CD4-positive, alpha-beta T cell treated with Interleukin-4 for 1 hour (primary cell): ENCODE results near the gene PGLYRP2.
A peak's percentile ranks its signal among the peaks of the same experiment; 100 is the strongest.

Experiments used
- DNase-seq, 2 donors: peaks; one replicate each; pipeline ENCODE4 v3.0.0-alpha.2; 2020 to 2022

Gene PGLYRP2

GRCh38 chr19:15453906-15454860 is 25.1 kb downstream of the PGLYRP2 start:
- no peak for DNase-seq

GRCh38 chr19:15453091-15453578 is 26.2 kb downstream of the PGLYRP2 start:
- DNase-seq: no peak

DNA sequence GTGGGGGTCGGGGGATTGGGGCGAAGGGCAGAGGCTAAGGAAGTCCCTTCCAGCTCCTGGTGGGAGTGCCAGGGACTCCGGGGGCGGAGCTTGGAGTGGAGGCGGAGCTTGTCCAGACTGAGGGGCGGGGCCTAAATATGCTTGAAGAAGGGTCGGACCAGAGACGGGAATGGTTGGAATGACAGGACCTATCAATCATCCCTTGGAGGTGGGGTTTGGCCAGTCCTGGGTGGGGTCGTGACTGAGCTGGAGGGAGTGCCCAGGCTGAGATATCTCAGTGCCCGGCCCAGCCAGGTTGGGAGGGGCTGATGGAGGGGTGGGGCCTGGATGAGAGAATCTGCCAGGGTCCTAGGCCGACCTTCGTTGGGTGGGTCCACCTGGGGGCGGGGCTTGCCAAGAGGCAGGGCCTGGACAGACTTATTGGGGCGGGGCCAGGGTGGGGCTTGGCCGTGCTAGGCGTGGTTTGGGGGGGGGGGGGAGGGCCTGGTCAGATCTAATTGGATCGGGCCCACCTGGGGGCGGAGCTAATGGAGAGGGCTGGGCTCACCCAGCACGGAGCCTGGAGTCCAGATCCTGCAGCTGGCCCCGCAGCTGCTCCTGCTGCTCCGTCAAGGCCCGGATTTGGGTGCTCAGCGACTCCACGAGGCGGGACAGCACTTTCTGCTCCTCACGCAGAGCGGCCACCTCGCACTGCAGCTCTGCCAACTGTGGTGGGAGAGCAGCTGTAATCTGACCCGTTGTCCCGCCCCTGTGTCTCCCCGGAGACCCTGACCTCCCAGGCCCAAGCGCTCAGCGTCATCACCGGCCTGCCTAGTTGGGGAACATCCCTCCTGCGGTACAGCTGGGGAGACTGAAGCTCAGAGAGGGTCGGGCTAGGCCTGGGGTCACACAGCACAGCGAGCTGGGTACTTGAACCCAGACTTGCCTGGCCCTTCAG is 26.9 kb downstream of the PGLYRP2 start:
- DNase-seq: no peak

DNA sequence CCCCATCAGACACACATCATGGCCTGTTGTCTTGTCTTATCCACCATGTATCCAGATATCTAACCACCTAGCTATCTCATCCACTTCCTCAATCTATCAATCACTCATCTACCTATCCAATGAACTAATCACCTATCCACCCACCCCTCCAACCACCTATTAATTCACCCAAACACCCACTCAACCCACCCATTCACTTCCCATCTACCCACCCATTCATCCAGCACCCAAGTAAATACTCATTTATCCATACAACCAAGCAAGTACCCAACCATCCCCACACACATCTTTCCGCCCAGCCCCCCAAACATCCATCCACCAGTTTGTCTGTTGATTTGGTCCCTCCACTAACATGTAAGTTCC is 28.8 kb downstream of the PGLYRP2 start:
- DNase-seq: no peak

- peak; percentile 86 to 88 for DNase-seq
Observed at GRCh38 chr19:15449620-15450527, 29.4 kb downstream of the PGLYRP2 start, which contains the start of gene WIZ. Gene WIZ (minus strand): TSS chr19:15449956. CDS start chr19:15448307, 1,649 bp downstream.

- DNase-seq: no peak
Observed at GRCh38 chr19:15448778-15449619, 30.3 kb downstream of the PGLYRP2 start.

DNA sequence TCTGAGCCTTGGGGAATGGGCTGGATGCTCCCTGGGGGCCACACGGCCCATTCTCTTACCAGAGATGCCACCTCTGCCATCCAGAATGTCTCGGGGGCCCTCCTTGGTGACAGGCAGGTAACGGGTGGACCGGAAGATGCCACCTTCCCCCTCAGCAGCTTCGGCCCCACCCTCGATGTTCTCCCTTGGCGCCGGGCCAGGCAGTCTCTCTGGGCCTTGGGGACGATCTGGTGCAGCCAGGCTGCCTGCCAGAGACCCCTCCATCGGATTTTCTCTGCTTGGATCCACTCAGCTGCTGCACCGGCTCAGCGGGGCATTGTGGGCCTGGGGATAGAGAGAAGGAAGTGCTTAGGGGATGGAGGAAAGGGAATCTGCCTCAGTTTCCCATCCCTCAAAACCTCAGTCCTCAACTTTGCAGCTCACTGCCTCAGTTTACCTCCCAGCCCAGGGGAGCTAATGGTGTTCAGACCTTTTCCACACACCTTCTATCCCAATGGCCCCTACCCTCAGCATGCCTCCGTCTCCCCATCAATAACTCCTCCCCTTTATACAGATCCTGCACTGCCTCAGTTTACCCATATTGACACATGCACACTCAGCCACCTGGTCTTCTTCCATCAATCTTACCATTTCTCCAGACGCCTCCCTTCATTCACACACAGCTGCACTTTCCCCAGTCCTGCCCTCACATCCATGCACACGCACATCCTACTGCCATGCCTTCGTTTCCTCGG is 31.1 kb downstream of the PGLYRP2 start:
- DNase-seq: no peak

- no peak for DNase-seq
Observed at GRCh38 chr19:15447057-15447456, 32.2 kb downstream of the PGLYRP2 start.

DNA sequence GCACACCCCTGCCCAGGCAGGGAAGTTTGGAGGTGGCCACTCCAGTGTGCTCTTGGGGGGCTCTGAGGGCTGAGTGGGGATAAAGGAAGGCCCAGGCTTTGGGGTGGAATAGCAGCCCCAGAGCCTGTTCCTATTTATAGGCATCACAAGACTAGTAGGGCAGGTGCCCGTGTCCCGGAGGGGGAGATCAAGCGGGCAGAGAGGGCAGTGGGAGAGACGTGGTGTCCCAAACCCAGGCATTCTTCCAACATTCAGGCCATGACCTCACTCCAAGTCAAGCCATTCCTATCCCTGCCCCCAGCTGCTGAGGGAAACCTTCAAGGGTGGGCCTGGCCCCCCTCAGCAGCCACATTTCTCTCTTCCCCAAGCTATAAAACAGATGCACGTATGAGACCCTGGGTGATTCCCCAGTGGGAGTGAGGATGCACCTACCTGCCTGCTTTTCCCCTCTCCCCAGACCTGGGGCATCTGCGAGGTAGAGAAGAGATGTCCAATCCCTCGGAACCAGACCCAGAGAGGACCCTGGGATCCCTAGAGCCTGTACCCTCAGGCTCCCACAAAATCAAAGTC is 33.4 kb downstream of the PGLYRP2 start:
- no peak for DNase-seq

- no peak for DNase-seq
Observed at GRCh38 chr19:15445227-15445605, 34.1 kb downstream of the PGLYRP2 start.

DNA sequence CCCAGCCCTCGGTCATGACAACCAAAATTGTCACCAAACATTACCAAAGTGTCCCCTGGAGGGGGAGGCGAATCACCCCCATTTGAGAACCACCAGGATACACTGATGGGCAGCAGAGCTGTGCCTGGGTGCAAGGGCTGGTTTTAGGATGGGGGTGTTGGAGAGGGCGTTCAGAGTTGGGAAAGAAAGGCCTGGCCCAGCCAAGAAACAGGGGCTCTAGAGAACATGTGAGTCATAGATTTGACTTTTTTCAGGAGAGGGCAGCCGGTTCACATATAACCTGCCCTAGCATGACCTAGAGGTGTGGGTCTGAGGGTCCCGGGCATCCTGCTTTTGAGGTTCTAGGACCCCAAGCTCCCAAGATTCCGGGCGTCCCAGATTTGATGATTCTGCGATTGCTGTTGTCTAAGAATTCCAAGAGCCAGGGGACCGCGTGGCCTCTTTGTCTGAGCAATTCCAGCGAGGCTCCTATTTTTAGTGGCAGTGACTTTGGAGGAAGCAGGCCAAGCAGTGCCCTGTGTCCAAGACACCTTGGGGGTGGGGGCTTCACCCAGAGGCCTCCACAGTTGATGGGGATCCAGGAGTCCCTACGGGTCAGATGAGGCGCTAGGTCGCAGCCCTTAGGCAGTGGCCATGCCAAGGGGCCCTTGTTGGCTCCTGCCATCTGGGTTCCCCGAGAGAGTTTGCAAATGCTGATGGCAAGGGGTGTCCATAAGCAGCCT is 34.6 kb downstream of the PGLYRP2 start:
- DNase-seq: no peak

- no peak for DNase-seq
Observed at GRCh38 chr19:15443838-15444237, 35.5 kb downstream of the PGLYRP2 start.

- DNase-seq: no peak
Observed at GRCh38 chr19:15443325-15443724, 36.0 kb downstream of the PGLYRP2 start.

DNA sequence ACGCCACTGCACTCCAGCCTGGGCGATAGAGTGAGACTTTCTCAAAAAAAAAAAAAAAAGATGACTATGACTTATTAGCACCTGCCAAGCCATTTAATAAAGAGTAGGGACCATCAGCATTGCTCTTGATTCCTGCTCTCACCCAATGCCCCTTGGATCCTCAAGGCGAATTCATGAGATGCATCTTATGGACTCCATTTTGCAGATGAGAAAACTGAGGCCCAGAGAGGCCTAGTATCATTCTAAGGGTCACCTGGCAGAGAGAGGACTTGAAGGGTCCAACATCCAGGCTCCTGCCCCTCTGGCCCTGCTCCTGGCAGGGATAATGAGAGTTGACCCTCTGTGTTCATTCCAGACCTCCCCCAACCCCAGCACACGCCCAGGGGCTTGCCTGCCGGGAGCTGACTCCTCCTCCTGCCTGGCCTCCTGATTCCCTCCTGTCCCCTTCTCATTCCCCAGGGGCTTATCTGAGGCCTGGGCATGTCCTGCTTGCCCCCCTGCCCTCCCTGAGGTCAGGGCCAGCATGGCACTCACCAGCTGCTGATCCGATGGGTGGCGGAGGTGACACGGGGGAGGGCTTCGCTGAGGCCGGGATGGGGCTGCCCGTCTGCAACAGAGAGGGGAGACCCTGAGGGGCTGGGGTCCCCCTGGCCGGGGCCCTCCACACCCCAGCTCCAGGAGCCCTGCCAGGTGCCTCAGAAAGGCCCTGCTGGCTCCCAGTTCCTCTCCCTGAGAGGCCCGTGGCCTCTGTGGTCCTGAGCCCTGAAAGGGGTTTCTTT is 37.0 kb downstream of the PGLYRP2 start:
- no peak for DNase-seq

DNA sequence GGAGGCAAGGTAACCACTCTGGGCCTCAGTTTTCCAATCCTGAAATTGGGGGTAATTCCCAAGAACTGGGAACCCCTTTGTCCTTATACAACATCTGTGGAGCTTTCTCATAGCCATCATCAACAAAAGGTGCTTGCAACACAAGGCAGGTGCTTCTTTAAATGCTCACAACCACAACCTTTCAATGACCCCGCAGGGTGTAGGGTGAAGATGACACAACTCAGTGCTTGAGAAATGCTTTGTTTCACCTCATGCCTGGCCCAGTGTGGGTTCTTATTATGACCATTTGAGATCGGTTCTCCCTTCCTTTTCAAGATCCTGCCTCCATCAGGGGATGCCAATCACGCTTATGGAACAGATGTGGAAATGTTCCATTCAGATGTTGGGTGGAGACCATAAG is 38.0 kb downstream of the PGLYRP2 start:
- DNase-seq: no peak

GRCh38 chr19:15439821-15440641 is 39.3 kb downstream of the PGLYRP2 start:
- DNase-seq: no peak

- DNase-seq: no peak
Observed at GRCh38 chr19:15439078-15439799, 40.1 kb downstream of the PGLYRP2 start.
